Measurements from ENCODE around the gene HSD3B1.
"Not testable (repeated sequence)": the region's sequence is repeated elsewhere in the genome, so short reads cannot be mapped to it uniquely, and the experiment has no call there.

Gene HSD3B1

GRCh38 chr1:119492763-119493162 is 14.2 kb upstream of the HSD3B1 start:
- DNase-seq, result no peak

DNA sequence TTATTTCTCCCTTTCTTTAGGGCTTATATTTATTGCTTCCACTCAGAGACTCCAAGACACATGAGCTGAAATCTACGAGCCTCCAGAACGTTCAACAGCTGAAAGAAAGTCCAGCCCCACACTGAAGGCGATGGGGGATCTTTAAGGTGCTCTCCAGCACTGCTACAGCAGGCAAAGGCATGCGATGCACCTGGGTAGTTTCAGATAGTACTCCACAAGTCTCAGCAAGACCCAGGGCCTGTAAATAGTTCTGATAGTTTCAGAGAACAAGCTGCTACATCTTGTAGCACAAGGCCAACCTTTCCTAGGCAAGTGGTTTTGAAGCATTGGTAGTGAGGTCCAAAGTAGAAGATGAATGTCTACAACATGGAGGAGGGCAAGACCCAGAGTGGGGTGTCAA is 2.2 kb upstream of the HSD3B1 start:
- no peak for DNase-seq

- no peak for DNase-seq
Observed at GRCh38 chr1:119510046-119510445, 3.0 kb downstream of the HSD3B1 start.

GRCh38 chr1:119515221-119515620 is 8.2 kb downstream of the HSD3B1 start:
- no peak for DNase-seq

GRCh38 chr1:119516247-119516646 is 9.2 kb downstream of the HSD3B1 start:
- no peak for DNase-seq

DNA sequence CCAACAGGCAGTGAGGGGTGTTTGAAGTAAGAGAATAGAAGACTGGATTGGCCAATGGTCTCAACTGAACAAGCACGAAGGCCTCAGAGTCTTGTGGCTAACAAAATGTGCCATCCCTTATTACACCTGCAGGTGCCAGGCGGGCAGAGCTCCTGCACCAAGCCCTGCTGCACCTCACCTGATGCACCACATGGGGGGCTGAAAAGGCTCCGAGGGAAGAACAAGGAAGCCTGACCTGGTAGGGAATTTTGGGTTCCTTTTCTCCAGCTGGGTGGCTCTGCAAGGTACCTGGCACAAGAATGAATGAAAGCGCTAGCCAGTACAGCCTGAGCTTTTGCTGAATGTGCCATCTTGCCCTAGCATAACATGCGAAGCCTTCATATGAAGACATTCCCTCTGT is 9.7 kb downstream of the HSD3B1 start:
- no peak for DNase-seq

DNA sequence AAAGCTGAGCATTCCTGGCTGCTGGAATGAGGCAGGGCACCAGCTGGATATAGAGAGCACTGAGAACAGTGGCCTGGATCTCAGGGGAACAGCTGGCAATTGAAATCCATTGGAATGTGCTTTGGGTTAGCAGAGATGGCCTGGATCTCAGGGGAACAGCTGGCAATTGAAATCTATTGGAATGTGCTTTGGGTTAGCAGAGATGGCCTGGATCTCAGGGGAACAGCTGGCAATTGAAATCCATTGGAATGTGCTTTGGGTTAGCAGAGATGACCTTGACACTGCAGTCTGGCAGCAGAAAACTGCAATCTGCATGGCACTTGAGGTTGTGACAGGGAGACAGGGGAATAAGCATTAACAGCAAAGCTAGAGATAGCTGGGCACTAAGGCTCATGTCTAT is 10.7 kb downstream of the HSD3B1 start:
- DNase-seq, result not testable (repeated sequence)

DNA sequence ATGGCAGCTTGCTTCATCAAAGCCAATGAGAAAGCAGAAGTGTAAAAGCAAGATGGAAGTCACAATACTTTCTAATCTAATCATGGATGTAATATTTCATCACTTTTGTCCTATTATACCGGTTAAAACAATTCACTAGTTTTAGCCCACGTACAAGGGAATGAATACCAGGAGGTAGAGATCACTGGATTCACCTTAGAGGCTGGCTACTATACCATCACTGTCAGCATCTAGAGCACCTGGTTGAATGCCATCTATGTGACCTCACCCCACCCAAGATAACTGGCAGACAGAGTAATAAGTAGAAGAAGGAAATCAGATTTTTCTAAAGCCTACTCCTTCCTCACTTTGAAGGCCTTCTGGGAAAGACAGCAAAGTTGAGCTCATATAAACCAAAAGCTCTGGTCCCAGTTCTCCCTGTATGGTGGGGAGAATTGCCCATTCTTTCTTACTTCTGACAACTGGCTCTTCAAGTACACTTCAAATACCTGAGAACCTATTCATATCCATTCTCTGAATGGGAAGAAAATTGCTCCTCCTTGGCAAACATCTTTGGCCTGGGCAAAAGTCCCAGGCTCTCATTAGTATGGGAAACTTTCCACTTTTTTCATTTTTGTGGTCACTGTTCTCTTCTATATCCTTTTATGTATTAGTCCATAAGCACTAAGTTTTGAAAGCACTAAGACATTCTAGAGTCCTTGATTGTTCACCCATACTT is 24.8 kb downstream of the HSD3B1 start:
- DNase-seq, result no peak

- no peak for DNase-seq
Observed at GRCh38 chr1:119532324-119532910, 25.4 kb downstream of the HSD3B1 start.

DNA sequence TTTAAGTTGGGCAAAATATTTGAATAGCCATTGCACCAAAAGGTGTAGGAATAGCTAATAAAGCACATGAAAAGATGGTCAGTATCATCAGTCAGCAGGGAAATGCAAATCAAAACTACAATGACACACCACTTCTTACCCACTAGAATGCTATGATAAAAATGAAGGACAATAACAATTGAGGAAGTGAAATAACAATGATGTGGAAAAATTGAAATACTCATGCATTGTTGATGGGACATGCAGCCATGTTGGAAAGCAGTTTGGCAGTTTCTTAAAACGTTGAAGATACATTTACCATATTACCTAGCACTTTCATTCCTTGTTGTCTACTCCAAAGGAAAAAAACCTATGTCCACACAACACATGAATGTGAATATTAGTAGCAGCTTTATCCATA is 28.4 kb downstream of the HSD3B1 start:
- DNase-seq, result no peak

- no peak for DNase-seq
Observed at GRCh38 chr1:119537966-119538365, 31.0 kb downstream of the HSD3B1 start.

DNA sequence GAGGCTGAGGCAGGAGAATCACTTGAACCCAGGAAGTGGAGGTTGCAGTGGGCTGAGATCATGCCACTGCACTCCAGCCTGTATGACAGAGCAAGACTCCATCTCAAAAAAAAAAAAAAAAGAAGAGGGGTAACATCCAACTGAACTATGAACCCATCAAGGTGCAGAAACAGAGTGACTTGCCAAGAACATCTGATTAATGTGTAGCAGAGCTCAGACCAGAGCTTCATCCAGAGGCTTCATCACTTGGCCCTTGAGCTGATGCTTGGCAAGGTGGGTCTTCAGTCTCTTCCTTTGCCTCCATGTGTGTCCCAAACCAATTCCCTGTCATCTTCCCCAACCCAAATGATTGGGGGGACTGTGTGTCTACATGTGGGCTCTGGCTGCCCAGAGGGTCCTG is 32.6 kb downstream of the HSD3B1 start:
- no peak for DNase-seq

DNA sequence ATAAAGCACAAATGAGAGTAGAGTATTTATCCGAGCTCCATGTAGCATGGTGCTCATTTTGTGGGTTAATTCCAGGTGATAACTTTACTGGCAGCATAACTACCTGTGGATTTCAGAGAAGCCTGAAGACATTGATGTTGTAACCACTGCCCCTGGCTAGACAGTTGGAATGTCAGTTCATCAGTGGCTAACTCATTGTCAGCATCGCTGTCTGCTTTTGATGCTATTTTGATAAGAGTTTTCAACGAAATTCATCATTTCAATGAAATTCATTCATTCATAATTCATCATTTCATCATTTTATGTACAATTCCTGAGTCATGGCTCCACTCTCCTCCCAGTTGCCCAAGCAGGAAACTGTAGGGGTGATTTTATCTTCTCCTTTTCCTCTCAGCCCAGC is 34.4 kb downstream of the HSD3B1 start:
- no peak for DNase-seq

DNA sequence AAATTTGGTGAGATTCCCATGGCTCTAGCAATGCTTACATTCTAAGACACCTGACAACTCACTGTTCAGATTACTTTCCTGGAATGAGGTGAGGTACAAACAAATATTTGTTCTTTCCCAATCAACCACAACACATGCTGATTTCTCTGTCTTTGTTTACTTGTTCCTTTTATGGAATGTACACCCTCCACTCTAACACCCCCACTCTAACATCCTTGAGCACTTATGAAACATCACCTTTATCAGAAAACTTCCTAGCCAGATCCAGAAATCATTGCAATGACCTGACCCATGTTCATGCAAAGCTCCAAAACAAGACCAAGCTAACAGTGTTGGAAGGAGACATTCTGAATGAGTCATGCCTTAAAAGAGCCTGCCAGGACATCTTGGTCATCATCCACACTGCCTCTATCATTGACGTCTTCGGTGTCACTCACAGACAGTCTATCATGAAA is 35.5 kb downstream of the HSD3B1 start:
- no peak for DNase-seq

GRCh38 chr1:119544165-119544762 is 37.3 kb downstream of the HSD3B1 start:
- no peak for DNase-seq

DNA sequence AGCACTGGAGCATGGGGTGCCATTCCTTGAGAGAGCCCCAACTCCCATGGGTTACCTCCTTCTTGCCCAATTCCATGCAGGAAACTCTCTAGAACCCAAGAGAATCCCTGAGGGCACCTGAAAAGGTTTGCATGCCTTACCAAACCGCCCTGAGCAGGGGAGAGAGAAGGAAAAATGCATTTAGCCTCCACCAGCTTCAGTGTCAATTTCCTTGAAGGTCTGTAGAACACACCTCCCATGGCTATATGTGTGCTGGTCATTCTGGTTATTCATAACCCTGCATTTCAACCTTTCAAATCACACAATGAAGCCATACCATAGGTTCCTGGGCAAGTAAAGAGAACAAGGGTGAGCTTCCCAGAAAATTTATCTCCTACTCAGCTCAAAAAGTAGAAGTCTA is 39.6 kb downstream of the HSD3B1 start:
- no peak for DNase-seq

DNA sequence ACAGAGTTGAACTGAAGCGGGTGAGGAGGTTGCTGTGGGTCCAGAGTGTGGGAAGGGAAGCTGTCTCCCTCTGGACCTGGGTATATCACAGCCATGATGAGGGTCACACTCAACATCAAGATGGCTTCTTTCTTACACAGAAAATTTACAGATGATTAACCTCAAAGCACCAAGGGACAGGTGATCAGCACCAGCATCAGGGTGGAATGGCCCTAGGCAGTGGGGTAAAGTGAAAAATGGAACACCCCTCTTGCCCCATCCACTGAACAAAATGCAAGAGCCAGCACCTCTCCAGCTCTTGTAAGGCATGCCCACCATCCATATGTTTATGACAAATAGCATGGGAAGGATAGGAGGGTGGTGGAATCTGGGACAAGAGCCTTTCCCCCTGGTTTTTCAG is 40.3 kb downstream of the HSD3B1 start:
- DNase-seq, result no peak

DNA sequence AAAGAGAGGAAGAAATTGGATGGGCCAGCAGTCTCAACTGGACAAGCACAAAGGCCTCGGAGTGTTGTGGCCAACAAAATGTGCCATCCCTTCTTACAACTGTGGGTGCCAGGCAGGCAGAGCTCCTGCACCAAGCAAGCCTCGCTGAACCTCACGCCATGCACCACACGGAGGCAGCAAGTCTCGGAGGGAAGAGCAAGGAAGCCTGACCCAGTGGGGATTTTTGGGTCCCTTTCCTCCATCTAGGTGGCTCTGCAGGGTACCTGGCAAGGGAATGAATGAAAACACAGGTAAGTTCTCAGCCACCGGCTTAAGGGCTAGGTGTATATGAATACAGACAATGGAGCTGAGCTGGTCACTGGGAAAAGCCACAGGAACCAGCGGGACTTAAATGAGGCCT is 40.8 kb downstream of the HSD3B1 start:
- DNase-seq, result no peak

DNA sequence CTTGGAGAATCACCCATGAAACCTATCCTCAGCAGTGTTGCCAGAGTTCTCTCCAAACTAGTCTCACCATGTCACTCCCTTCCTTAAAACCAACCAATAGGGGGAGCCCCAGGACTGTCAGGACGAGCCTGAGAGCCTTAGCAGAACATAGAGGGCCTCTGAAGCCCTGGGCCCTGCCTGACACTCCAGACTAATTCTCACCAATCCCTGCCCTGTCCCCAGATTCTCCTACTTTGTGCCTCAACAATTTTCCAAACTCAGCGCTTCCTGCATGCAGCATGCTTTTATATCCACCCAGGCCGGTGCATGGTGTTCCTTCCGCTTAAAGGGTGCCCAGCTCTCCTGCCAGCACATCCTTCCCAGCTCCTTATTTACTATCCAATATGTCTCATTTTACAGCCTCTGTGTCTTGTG is 42.7 kb downstream of the HSD3B1 start:
- peak; percentile 64 for DNase-seq

- DNase-seq, result no peak
Observed at GRCh38 chr1:119550381-119550780, 43.4 kb downstream of the HSD3B1 start.

GRCh38 chr1:119551218-119551617 is 44.2 kb downstream of the HSD3B1 start:
- no peak for DNase-seq

GRCh38 chr1:119552656-119553055 is 45.6 kb downstream of the HSD3B1 start:
- DNase-seq, result not testable (repeated sequence)

DNA sequence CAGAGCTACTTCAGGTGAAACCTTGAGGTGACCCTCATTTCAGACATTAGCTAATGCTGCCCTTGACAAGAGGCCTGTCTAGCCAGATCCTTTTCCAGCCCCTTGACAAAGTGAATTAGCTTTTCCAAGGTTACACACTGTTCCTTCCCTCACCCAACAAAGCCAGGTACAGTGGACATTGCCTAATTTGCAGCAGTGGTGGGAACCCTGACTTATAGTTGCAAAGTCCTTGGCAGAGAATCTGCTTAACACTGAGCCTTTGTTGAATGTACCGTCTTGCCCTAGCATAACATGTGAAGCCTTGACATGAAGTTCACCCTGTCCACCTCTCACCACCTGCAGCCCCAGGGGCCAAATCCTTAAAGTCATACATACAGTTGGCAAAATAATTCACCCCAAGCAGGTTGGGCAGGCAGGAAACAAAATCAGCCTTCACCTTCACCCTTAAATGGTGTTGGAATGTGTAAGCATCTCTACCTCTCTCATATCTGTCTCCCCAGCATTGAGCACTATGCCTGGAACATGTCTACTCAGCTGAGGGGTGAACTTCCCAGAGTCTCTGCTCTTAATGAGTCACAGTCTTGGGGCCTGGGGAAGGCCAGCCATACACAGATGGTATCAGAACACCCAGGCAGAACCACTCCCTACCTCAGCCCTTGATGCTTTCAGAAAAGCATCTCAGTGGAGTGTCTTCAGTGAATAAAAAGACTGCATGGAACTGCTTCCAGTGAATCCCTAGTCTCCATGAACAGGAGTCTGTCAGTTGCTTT is 46.5 kb downstream of the HSD3B1 start:
- not testable (repeated sequence) for DNase-seq

DNA sequence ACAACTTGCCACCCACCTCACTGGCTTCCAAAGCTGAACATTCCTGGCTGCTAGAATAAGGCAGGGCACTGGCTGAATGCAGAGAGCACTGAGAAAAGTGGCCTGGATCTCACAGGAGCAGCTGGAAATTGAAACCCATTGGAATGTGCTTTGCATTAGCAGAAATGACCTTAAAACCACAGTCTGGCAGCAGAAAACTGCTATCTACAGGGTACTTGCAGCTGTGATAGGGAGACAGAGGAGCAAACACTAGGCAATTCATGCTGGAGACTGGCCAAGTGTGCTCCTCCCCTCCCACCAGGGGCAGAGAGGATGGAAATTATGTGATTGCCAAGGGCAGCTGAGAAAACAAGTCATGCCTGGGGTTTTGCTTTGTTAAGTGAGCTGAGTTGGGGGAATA is 47.2 kb downstream of the HSD3B1 start:
- DNase-seq, result peak; percentile 87
